ENCODE data around the gene MYOD1. TPM values are rescaled to one million over a fixed set of nuclear protein-coding genes. Genes with fewer than 3 reads are reported as not detected.

MYOD1 gene
- total RNA-seq, 1 experiment from 2014 or later, result not detected

GRCh38 chr11:17733261-17733660, 13.9 kb downstream of the MYOD1 start:
- DNase-seq (ENCODE audit: low read depth, low spot score), result no peak
- 0 out of 2 replicates have a peak, but pooled peaks cover 2% of the 10 kb centered on the region for H3K4me1 ChIP-seq (ENCODE audit: control insufficient read depth, insufficient read depth, low read length)
- TF ChIP-seq CTCF (IDR thresholded peaks at IDR 0.05), result no peak
- no peak for TF ChIP-seq POLR2AphosphoS5 (IDR thresholded peaks at IDR 0.05; ENCODE audit: low read depth, low read length)
- no peak for TF ChIP-seq TCF7L2 (IDR thresholded peaks at IDR 0.05; ENCODE audit: low read depth, low read length)
- TF ChIP-seq SIN3A (IDR thresholded peaks at IDR 0.05; ENCODE audit: borderline replicate concordance, insufficient read depth, low read depth, low read length), result no peak
- no peak for TF ChIP-seq REST (IDR thresholded peaks at IDR 0.05; ENCODE audit: insufficient read depth in 1 of 2, low read depth in 2 of 2, low read length in 1 of 2)
- ATAC-seq, result no peak
- no TSS peak for BruUV-seq (replicated peaks)
- in situ Hi-C loops (cut with HindIII; ENCODE audit: low pct_unique_long_range_greater_than_20kb, low sequenced_read_pairs), result no loop called here
- no peaks in the 10 kb centered on the region for H3K36me3 ChIP-seq (ENCODE audit: control insufficient read depth, insufficient read depth, low read length)
- H3K4me3 ChIP-seq (ENCODE audit: low read depth in 2 of 2, low read length in 2 of 2), result no peak overlapping the region
- CTCF ChIA-PET, result interaction anchor here (0.8 to 5.1 kb wide), 2 partner anchors 245 to 380 kb away, joined by 4 to 59 read pairs; no protein-coding TSS in a partner anchor
- H3K27ac ChIP-seq (ENCODE audit: low read length), result no peak overlapping the region
- intact Hi-C loops (cut with micrococcal nuclease; ENCODE audit: unreplicated experiment), result loop anchor here (5.0 kb wide), 1 partner anchor 51 kb away; no protein-coding TSS in a partner anchor
- no peaks in the 10 kb centered on the region for H3K9me3 ChIP-seq (ENCODE audit: control insufficient read depth, insufficient read depth, low read depth, low read length)
- POLR2A ChIA-PET, result no interaction called here
- H3K27me3 ChIP-seq (ENCODE audit: control insufficient read depth, insufficient read depth, low read length), result no peaks in the 10 kb centered on the region

- Histone ChIP-seq H3K9me3 (ENCODE audit: control insufficient read depth, insufficient read depth, low read depth, low read length) (no peaks in the 10 kb centered on the region), H3K36me3 (ENCODE audit: control insufficient read depth, insufficient read depth, low read length) (no peaks in the 10 kb centered on the region), H3K4me3 (ENCODE audit: low read depth in 2 of 2, low read length in 2 of 2) (peak within 1 kb of the TSS; percentile 40 to 51), H3K4me1 (ENCODE audit: control insufficient read depth, insufficient read depth, low read length) (0 out of 2 replicates have a peak, but pooled peaks cover 2% of the 10 kb centered on the region), H3K27ac (ENCODE audit: low read length) (no peak within 1 kb of the TSS), H3K27me3 (ENCODE audit: control insufficient read depth, insufficient read depth, low read length) (no peaks in the 10 kb centered on the region)
- TF ChIP-seq SIN3A (IDR thresholded peaks at IDR 0.05; ENCODE audit: borderline replicate concordance, insufficient read depth, low read depth, low read length), result no peak
- no peak for TF ChIP-seq TCF7L2 (IDR thresholded peaks at IDR 0.05; ENCODE audit: low read depth, low read length)
- no peak for TF ChIP-seq CTCF (IDR thresholded peaks at IDR 0.05)
- no peak for TF ChIP-seq POLR2AphosphoS5 (IDR thresholded peaks at IDR 0.05; ENCODE audit: low read depth, low read length)
- no peak for TF ChIP-seq REST (IDR thresholded peaks at IDR 0.05; ENCODE audit: insufficient read depth in 1 of 2, low read depth in 2 of 2, low read length in 1 of 2)
- CTCF ChIA-PET, result interaction anchor here (0.6 to 5.1 kb wide), 3 partner anchors 76 to 288 kb away, joined by 3 to 59 read pairs (median 5); no protein-coding TSS in a partner anchor
- POLR2A ChIA-PET, result interaction anchor here (0.7 kb wide), 1 partner anchor 153 kb away, joined by 4 read pairs; no protein-coding TSS in a partner anchor
- in situ Hi-C loops (cut with HindIII; ENCODE audit: low pct_unique_long_range_greater_than_20kb, low sequenced_read_pairs), result no loop called here
- peak; percentile 76 for ATAC-seq
- intact Hi-C loops (cut with micrococcal nuclease; ENCODE audit: unreplicated experiment), result loop anchor here (5.0 kb wide), 1 partner anchor 52 kb away; no protein-coding TSS in a partner anchor
- no peak for DNase-seq (ENCODE audit: low read depth, low spot score)
- BruUV-seq (replicated peaks), result no TSS peak
These were observed 15.1 kb downstream of the MYOD1 start, which contains the start of gene KCNC1 for GRCh38 chr11:17734418-17734911. KCNC1 (plus strand) TSS chr11:17734781; CDS start chr11:17736003, 1,222 bp downstream.

Data from Panc1 (cell line).